Vagina (tissue), 2 donors: ENCODE results near the gene SERPINB2. TPM values are rescaled to one million over a fixed set of nuclear protein-coding genes. Genes with fewer than 3 reads are reported as not detected.

Source experiments
- DNase-seq, 2 donors: peaks; one replicate each; pipeline ENCODE4 v3.0.0-alpha.2; 2017; ENCODE audit errors: extremely low spot score in 2 of 2
- H3K27ac ChIP-seq: fragments of 200-600 bp; sonication (generic); one replicate; pipeline ENCODE4 v1.5.1; 2019
- H3K27me3 ChIP-seq: fragments of 200-600 bp; sonication (generic); one replicate; pipeline ENCODE4 v1.5.1; 2019
- H3K36me3 ChIP-seq, 2 donors: fragments of 200-600 bp; sonication (generic); one replicate each; pipeline ENCODE4 v1.5.1; 2017 to 2019
- H3K4me1 ChIP-seq: fragments of 200-600 bp; sonication (generic); one replicate; pipeline ENCODE4 v1.5.1; 2019
- H3K4me3 ChIP-seq, 2 donors: fragments of 200-600 bp; sonication (generic); 1 replicate in 1 of 2; 2 replicates in 1 of 2; pipeline ENCODE4 v1.5.1; 2016 to 2019
- H3K9me3 ChIP-seq: fragments of 200-600 bp; sonication (generic); one replicate; pipeline ENCODE4 v1.5.1; 2019
- CTCF ChIP-seq, 3 experiments: fragments of 450-650 bp in 2 of 3; fragments of 200-600 bp in 1 of 3; sonication (generic) in 1 of 3; IDR thresholded peaks; one replicate each; pipeline ENCODE4 v1.5.1; 2017 to 2019; ENCODE audit warnings: antibody characterized with exemption in 3 of 3, mild to moderate bottlenecking in 2 of 3, moderate library complexity in 2 of 3
- POLR2A ChIP-seq, 2 donors: fragments of 450-650 bp; IDR thresholded peaks; one replicate each; pipeline ENCODE4 v1.6.1; 2017; ENCODE audit warnings: antibody characterized with exemption in 2 of 2, mild to moderate bottlenecking in 2 of 2, moderate library complexity in 2 of 2
- POLR2AphosphoS5 ChIP-seq, 2 donors: sonication (generic); formaldehyde crosslinking; IDR thresholded peaks; one replicate each; pipeline ENCODE4 v1.9.0; 2017; ENCODE audit warnings: antibody characterized with exemption in 2 of 2, mild to moderate bottlenecking in 2 of 2, low read depth in 1 of 2; ENCODE audit not compliant: insufficient read depth in 1 of 2
- intact Hi-C: fragments of 100-400 bp; cut with DNase I; formaldehyde crosslinking; loops from one replicate; pipeline ENCODE4 v1.15.1; 2023
- total RNA-seq: library from RNA; depleted of rRNA; stranded (reverse); fragments of >200 nt; gene quantifications from one replicate; pipeline ENCODE4 v1.2.3, GENCODE V29; 2016

Gene SERPINB2
- total RNA-seq, 1 donor from 2014 or later, result 25.5 TPM

- intact Hi-C loops, result no loop called here
- no peak for TF ChIP-seq POLR2A (IDR thresholded peaks at IDR 0.05)
- no peak for TF ChIP-seq POLR2AphosphoS5 (IDR thresholded peaks at IDR 0.05; ENCODE audit: insufficient read depth in 1 of 2, low read depth in 1 of 2)
- no peak for TF ChIP-seq CTCF (IDR thresholded peaks at IDR 0.05)
- Histone ChIP-seq H3K4me1 (peaks cover 8% of the 10 kb centered on the region), H3K27ac (no peak overlapping the region), H3K4me3 (no peak overlapping the region), H3K36me3 (no peaks in the 10 kb centered on the region), H3K27me3 (no peaks in the 10 kb centered on the region), H3K9me3 (no peaks in the 10 kb centered on the region)
- no peak for DNase-seq
Observed at GRCh38 chr18:63883617-63884016, 3.9 kb upstream of the SERPINB2 start.

GRCh38 chr18:63888470-63889190, 1.1 kb downstream of the SERPINB2 start:
- Histone ChIP-seq H3K9me3 (no peaks in the 10 kb centered on the region), H3K4me3 (peak overlapping the region in 1 of 2 donors; percentile 8), H3K27ac (no peak overlapping the region), H3K4me1 (peaks cover 11% of the 10 kb centered on the region), H3K36me3 (no peaks in the 10 kb centered on the region), H3K27me3 (no peaks in the 10 kb centered on the region)
- TF ChIP-seq POLR2AphosphoS5 (IDR thresholded peaks at IDR 0.05; ENCODE audit: insufficient read depth in 1 of 2, low read depth in 1 of 2) (no peak), POLR2A (IDR thresholded peaks at IDR 0.05) (no peak), CTCF (IDR thresholded peaks at IDR 0.05) (no peak)
- intact Hi-C loops, result no loop called here
- DNase-seq, result no peak

DNA sequence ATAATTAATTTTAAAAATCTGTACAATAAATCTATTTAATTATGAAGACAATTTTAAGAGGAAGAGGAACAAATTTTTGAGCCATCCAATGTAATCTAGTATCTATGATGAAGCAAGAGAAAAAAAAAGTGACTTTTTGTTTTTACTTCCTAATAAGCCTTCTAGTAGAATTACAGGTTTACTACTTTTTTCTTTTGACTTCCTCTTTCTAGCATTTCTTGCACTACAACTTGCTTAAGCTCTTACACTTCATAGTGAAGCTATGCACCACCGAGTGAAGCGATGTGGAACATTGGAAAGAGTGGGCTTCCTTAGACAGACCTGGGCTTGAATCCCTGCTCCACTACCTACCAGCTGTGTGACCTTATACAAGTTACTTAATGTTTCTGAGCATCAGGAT, 2.1 kb downstream of the SERPINB2 start:
- intact Hi-C loops, result no loop called here
- H3K9me3 ChIP-seq, result no peaks in the 10 kb centered on the region
- H3K4me1 ChIP-seq, result peaks cover 11% of the 10 kb centered on the region
- H3K36me3 ChIP-seq, result no peaks in the 10 kb centered on the region
- no peaks in the 10 kb centered on the region for H3K27me3 ChIP-seq
- no peak overlapping the region for H3K27ac ChIP-seq
- no peak for TF ChIP-seq POLR2A (IDR thresholded peaks at IDR 0.05)
- TF ChIP-seq POLR2AphosphoS5 (IDR thresholded peaks at IDR 0.05; ENCODE audit: insufficient read depth in 1 of 2, low read depth in 1 of 2), result no peak
- no peak for TF ChIP-seq CTCF (IDR thresholded peaks at IDR 0.05)
- DNase-seq, result no peak
- H3K4me3 ChIP-seq, result no peak overlapping the region

DNA sequence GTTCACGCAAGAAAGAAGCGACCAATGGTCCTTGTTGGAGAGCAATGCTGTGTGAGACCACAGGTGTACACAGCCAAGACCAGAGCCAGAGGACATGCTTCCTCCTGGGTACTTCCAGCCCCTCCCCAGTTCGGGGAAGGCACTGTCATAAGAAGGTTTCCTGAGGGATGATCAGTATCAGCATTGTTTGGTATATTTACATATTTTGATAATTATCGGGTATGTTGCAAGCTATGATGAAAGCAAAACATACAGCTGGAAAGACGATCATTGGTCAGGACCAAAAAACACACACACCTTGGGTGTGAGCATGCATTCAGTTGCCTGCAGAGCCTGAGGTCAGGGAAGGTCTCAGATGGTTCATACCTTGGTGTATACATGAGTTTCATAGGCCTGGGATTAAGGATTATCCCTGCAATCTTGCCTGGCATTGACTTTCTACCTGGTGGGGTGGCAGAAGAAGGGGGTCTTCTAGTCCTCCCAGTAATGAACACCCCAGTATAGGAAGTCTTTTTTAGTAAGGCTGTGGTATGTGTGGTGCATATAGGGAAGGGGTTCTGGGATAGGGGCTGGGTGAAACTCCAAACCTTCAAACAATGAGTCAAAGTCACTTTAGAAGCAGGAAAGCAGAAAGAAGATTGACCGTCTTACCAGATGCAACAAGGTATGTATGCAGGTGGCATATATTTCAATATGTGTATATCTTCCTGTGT, 2.9 kb downstream of the SERPINB2 start:
- H3K27ac ChIP-seq, result no peak overlapping the region
- TF ChIP-seq POLR2AphosphoS5 (IDR thresholded peaks at IDR 0.05; ENCODE audit: insufficient read depth in 1 of 2, low read depth in 1 of 2) (no peak), CTCF (IDR thresholded peaks at IDR 0.05) (no peak), POLR2A (IDR thresholded peaks at IDR 0.05) (no peak)
- H3K4me3 ChIP-seq, result no peak overlapping the region
- no peak for DNase-seq
- H3K36me3 ChIP-seq, result no peaks in the 10 kb centered on the region
- H3K9me3 ChIP-seq, result no peaks in the 10 kb centered on the region
- no peaks in the 10 kb centered on the region for H3K27me3 ChIP-seq
- H3K4me1 ChIP-seq, result peaks cover 11% of the 10 kb centered on the region
- intact Hi-C loops, result no loop called here

DNA sequence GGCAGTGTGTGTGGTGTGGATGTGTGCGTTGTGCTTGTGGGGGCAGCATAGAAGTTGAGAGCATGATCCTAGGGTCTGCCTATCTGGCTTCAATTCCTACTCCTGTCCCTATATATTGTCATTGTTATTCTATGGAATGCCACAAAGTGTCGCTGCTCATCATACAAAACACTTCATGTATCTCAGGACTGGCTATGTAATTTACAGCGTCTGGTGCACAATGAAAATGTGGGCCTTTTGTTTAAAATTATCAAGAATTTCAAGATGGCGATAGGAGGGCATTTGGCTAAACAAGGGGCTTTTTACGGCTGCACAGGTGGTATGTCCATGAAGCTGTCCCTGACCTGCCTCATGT, 3.4 kb downstream of the SERPINB2 start:
- TF ChIP-seq POLR2A (IDR thresholded peaks at IDR 0.05) (no peak), POLR2AphosphoS5 (IDR thresholded peaks at IDR 0.05; ENCODE audit: insufficient read depth in 1 of 2, low read depth in 1 of 2) (no peak)
- no peak overlapping the region for H3K4me3 ChIP-seq
- DNase-seq, result no peak
- H3K9me3 ChIP-seq, result no peaks in the 10 kb centered on the region
- no peaks in the 10 kb centered on the region for H3K27me3 ChIP-seq
- peaks cover 11% of the 10 kb centered on the region for H3K4me1 ChIP-seq
- intact Hi-C loops, result no loop called here
- H3K27ac ChIP-seq, result no peak overlapping the region
- no peaks in the 10 kb centered on the region for H3K36me3 ChIP-seq
